Measurements from ENCODE around the gene CXCR2.

Gene CXCR2

GRCh38 chr2:218083352-218083676 lies 42.5 kb upstream of the CXCR2 start:
- Histone ChIP-seq H3K4me2 (ENCODE audit: low read length) (no peak overlapping the region), H3K4me3 (ENCODE audit: low read length) (no peak overlapping the region), H3K9me3 (ENCODE audit: control insufficient read depth, insufficient read depth, low read length) (peaks cover 5% of the 10 kb centered on the region), H3K27ac (ENCODE audit: low read depth, low read length) (no peak overlapping the region), H3K36me3 (ENCODE audit: control insufficient read depth, low read length) (no peaks in the 10 kb centered on the region), H3K79me2 (ENCODE audit: control insufficient read depth, low read length) (no peaks in the 10 kb centered on the region), H3K9me2 (replicated peaks; ENCODE audit: control insufficient read depth, low read length) (no peaks in the 10 kb centered on the region), H3K4me1 (ENCODE audit: control insufficient read depth, low read length) (peaks cover 12% of the 10 kb centered on the region), H3K27me3 (ENCODE audit: control insufficient read depth, low read length) (peaks cover 4% of the 10 kb centered on the region; the same call in 1 of the 2 replicates), H4K20me1 (ENCODE audit: control insufficient read depth, insufficient read depth, low read depth, low read length) (no peaks in the 10 kb centered on the region), H3F3A (ENCODE audit: control insufficient read depth, insufficient read depth) (no peaks in the 10 kb centered on the region)
- no peak for TF ChIP-seq EZH2phosphoT487 (IDR thresholded peaks at IDR 0.05; ENCODE audit: borderline replicate concordance, low read length)
- TF ChIP-seq CTCF (IDR thresholded peaks at IDR 0.05; ENCODE audit: low read depth, low read length, poor library complexity, severe bottlenecking) = no peak

GRCh38 chr2:218086478-218086877 lies 39.4 kb upstream of the CXCR2 start:
- TF ChIP-seq EZH2phosphoT487 (IDR thresholded peaks at IDR 0.05; ENCODE audit: borderline replicate concordance, low read length) (no peak), CTCF (IDR thresholded peaks at IDR 0.05; ENCODE audit: low read depth, low read length, poor library complexity, severe bottlenecking) (no peak)
- Histone ChIP-seq H3K27ac (ENCODE audit: low read depth, low read length) (no peak overlapping the region), H3K4me1 (ENCODE audit: control insufficient read depth, low read length) (peaks cover 3% of the 10 kb centered on the region), H3F3A (ENCODE audit: control insufficient read depth, insufficient read depth) (no peaks in the 10 kb centered on the region), H3K36me3 (ENCODE audit: control insufficient read depth, low read length) (no peaks in the 10 kb centered on the region), H3K9me2 (replicated peaks; ENCODE audit: control insufficient read depth, low read length) (no peaks in the 10 kb centered on the region), H3K4me2 (ENCODE audit: low read length) (no peak overlapping the region), H3K79me2 (ENCODE audit: control insufficient read depth, low read length) (no peaks in the 10 kb centered on the region), H3K27me3 (ENCODE audit: control insufficient read depth, low read length) (peaks cover 14% of the 10 kb centered on the region), H3K9me3 (ENCODE audit: control insufficient read depth, insufficient read depth, low read length) (peaks cover 5% of the 10 kb centered on the region), H3K4me3 (ENCODE audit: low read length) (no peak overlapping the region), H4K20me1 (ENCODE audit: control insufficient read depth, insufficient read depth, low read depth, low read length) (no peaks in the 10 kb centered on the region)

- Histone ChIP-seq H3K9me2 (replicated peaks; ENCODE audit: control insufficient read depth, low read length) (no peaks in the 10 kb centered on the region), H3K4me2 (ENCODE audit: low read length) (no peak overlapping the region), H3F3A (ENCODE audit: control insufficient read depth, insufficient read depth) (no peaks in the 10 kb centered on the region), H3K27me3 (ENCODE audit: control insufficient read depth, low read length) (peaks cover 14% of the 10 kb centered on the region), H3K36me3 (ENCODE audit: control insufficient read depth, low read length) (no peaks in the 10 kb centered on the region), H3K79me2 (ENCODE audit: control insufficient read depth, low read length) (no peaks in the 10 kb centered on the region), H3K4me3 (ENCODE audit: low read length) (no peak overlapping the region), H3K27ac (ENCODE audit: low read depth, low read length) (no peak overlapping the region), H3K4me1 (ENCODE audit: control insufficient read depth, low read length) (no peaks in the 10 kb centered on the region), H4K20me1 (ENCODE audit: control insufficient read depth, insufficient read depth, low read depth, low read length) (no peaks in the 10 kb centered on the region), H3K9me3 (ENCODE audit: control insufficient read depth, insufficient read depth, low read length) (peaks cover 5% of the 10 kb centered on the region)
- TF ChIP-seq CTCF (IDR thresholded peaks at IDR 0.05; ENCODE audit: low read depth, low read length, poor library complexity, severe bottlenecking) (no peak), EZH2phosphoT487 (IDR thresholded peaks at IDR 0.05; ENCODE audit: borderline replicate concordance, low read length) (no peak)
These were observed 36.6 kb upstream of the CXCR2 start for GRCh38 chr2:218089259-218089658.

- H3K4me1 ChIP-seq (ENCODE audit: control insufficient read depth, low read length) = no peaks in the 10 kb centered on the region
- peaks cover 10% of the 10 kb centered on the region for H3K27me3 ChIP-seq (ENCODE audit: control insufficient read depth, low read length)
- no peaks in the 10 kb centered on the region for H3K9me2 ChIP-seq (replicated peaks; ENCODE audit: control insufficient read depth, low read length)
- no peak overlapping the region for H3K27ac ChIP-seq (ENCODE audit: low read depth, low read length)
- no peaks in the 10 kb centered on the region for H3K79me2 ChIP-seq (ENCODE audit: control insufficient read depth, low read length)
- H3K4me2 ChIP-seq (ENCODE audit: low read length) = no peak overlapping the region
- H3K4me3 ChIP-seq (ENCODE audit: low read length) = no peak overlapping the region
- H3F3A ChIP-seq (ENCODE audit: control insufficient read depth, insufficient read depth) = no peaks in the 10 kb centered on the region
- H3K9me3 ChIP-seq (ENCODE audit: control insufficient read depth, insufficient read depth, low read length) = no peaks in the 10 kb centered on the region
- TF ChIP-seq EZH2phosphoT487 (IDR thresholded peaks at IDR 0.05; ENCODE audit: borderline replicate concordance, low read length) (no peak), CTCF (IDR thresholded peaks at IDR 0.05; ENCODE audit: low read depth, low read length, poor library complexity, severe bottlenecking) (no peak)
- no peaks in the 10 kb centered on the region for H3K36me3 ChIP-seq (ENCODE audit: control insufficient read depth, low read length)
- no peaks in the 10 kb centered on the region for H4K20me1 ChIP-seq (ENCODE audit: control insufficient read depth, insufficient read depth, low read depth, low read length)
These were observed 34.1 kb upstream of the CXCR2 start for GRCh38 chr2:218091746-218092145.
